Measurements from ENCODE around the gene NGF.

- TF ChIP-seq TSHZ2 (CRISPR knock-in tag; IDR thresholded peaks at IDR 0.05) (no peak), ZFP3 (CRISPR knock-in tag; IDR thresholded peaks at IDR 0.05) (no peak), ZNF565 (CRISPR knock-in tag; conservative IDR thresholded peaks at IDR 0.05; ENCODE audit: low read depth) (no peak), POU6F1 (CRISPR knock-in tag; IDR thresholded peaks at IDR 0.05; ENCODE audit: borderline replicate concordance, low read depth) (no peak), PATZ1 (CRISPR knock-in tag; IDR thresholded peaks at IDR 0.05; ENCODE audit: borderline replicate concordance) (no peak; the same call in 1 of the 2 replicates)
Measured at GRCh38 chr1:115251856-115252255, 86.2 kb downstream of the NGF start.

All from SK-N-SH treated with all-trans-retinoic acid at 6 μM for 48 hours (cell line).